ENCODE data around the gene ATP2B2.
"Not testable (repeated sequence)": the region's sequence is repeated elsewhere in the genome, so short reads cannot be mapped to it uniquely, and the experiment has no call there.

Gene ATP2B2

GRCh38 chr3:10387881-10388609, 117.3 kb downstream of the ATP2B2 start:
- peaks cover 8% of the 10 kb centered on the region for H3K36me3 Mint-ChIP-seq
- peaks cover 4% of the 10 kb centered on the region for H3K27me3 Mint-ChIP-seq
- peaks cover 15% of the 10 kb centered on the region for H3K4me1 Mint-ChIP-seq (ENCODE audit: low read depth)
- peaks cover 7% of the 10 kb centered on the region for H3K9me3 Mint-ChIP-seq (ENCODE audit: low read depth)
- H3K4me3 Mint-ChIP-seq: no peak overlapping the region
- H3K27ac Mint-ChIP-seq: no peak overlapping the region

GRCh38 chr3:10386121-10386520, 119.3 kb downstream of the ATP2B2 start:
- Mint-ChIP-seq H3K9me3 (ENCODE audit: low read depth) (peaks cover 7% of the 10 kb centered on the region), H3K4me3 (no peak overlapping the region), H3K4me1 (ENCODE audit: low read depth) (peaks cover 14% of the 10 kb centered on the region), H3K36me3 (peaks cover 8% of the 10 kb centered on the region), H3K27ac (no peak overlapping the region), H3K27me3 (peaks cover 4% of the 10 kb centered on the region)

- Mint-ChIP-seq H3K36me3 (peaks cover 8% of the 10 kb centered on the region), H3K4me1 (ENCODE audit: low read depth) (peaks cover 5% of the 10 kb centered on the region), H3K27ac (no peak overlapping the region), H3K27me3 (peaks cover 4% of the 10 kb centered on the region), H3K9me3 (ENCODE audit: low read depth) (peaks cover 7% of the 10 kb centered on the region), H3K4me3 (no peak overlapping the region)
These were observed 120.6 kb downstream of the ATP2B2 start for GRCh38 chr3:10384541-10385360.

GRCh38 chr3:10383850-10384248, 121.5 kb downstream of the ATP2B2 start:
- no peak overlapping the region for H3K4me3 Mint-ChIP-seq
- peaks cover 3% of the 10 kb centered on the region for H3K9me3 Mint-ChIP-seq (ENCODE audit: low read depth)
- no peak overlapping the region for H3K27ac Mint-ChIP-seq
- peaks cover 8% of the 10 kb centered on the region for H3K36me3 Mint-ChIP-seq
- H3K4me1 Mint-ChIP-seq (ENCODE audit: low read depth): peaks cover 2% of the 10 kb centered on the region
- H3K27me3 Mint-ChIP-seq: peaks cover 4% of the 10 kb centered on the region

- peaks cover 8% of the 10 kb centered on the region for H3K36me3 Mint-ChIP-seq
These were observed 122.2 kb downstream of the ATP2B2 start for GRCh38 chr3:10382892-10383849.

GRCh38 chr3:10382445-10382844, 122.9 kb downstream of the ATP2B2 start:
- H3K4me3 Mint-ChIP-seq; H3K4me1 Mint-ChIP-seq (ENCODE audit: low read depth); H3K27ac Mint-ChIP-seq; H3K9me3 Mint-ChIP-seq (ENCODE audit: low read depth); H3K27me3 Mint-ChIP-seq; H3K36me3 Mint-ChIP-seq: not testable (repeated sequence)

More at GRCh38 chr3:10382892-10383849, 122.2 kb downstream of the ATP2B2 start:
- no peak overlapping the region for H3K4me3 Mint-ChIP-seq
- H3K4me1 Mint-ChIP-seq (ENCODE audit: low read depth): peaks cover 2% of the 10 kb centered on the region
- H3K27ac Mint-ChIP-seq: no peak overlapping the region
- peaks cover 4% of the 10 kb centered on the region for H3K27me3 Mint-ChIP-seq
- no peaks in the 10 kb centered on the region for H3K9me3 Mint-ChIP-seq (ENCODE audit: low read depth)

GRCh38 chr3:10381336-10381735, 124.0 kb downstream of the ATP2B2 start:
- Mint-ChIP-seq H3K27me3 (peaks cover 4% of the 10 kb centered on the region), H3K4me1 (ENCODE audit: low read depth) (peaks cover 2% of the 10 kb centered on the region), H3K36me3 (peaks cover 3% of the 10 kb centered on the region), H3K9me3 (ENCODE audit: low read depth) (no peaks in the 10 kb centered on the region), H3K4me3 (no peak overlapping the region), H3K27ac (no peak overlapping the region)

- Mint-ChIP-seq H3K4me1 (ENCODE audit: low read depth) (peaks cover under 1% of the 10 kb centered on the region), H3K36me3 (peaks cover 4% of the 10 kb centered on the region), H3K9me3 (ENCODE audit: low read depth) (no peaks in the 10 kb centered on the region), H3K27ac (no peak overlapping the region), H3K4me3 (no peak overlapping the region), H3K27me3 (peaks cover 4% of the 10 kb centered on the region)
These were observed 124.5 kb downstream of the ATP2B2 start for GRCh38 chr3:10380906-10381305.

GRCh38 chr3:10379961-10380360, 125.4 kb downstream of the ATP2B2 start:
- Mint-ChIP-seq H3K27me3 (peaks cover 4% of the 10 kb centered on the region), H3K4me3 (no peak overlapping the region), H3K4me1 (ENCODE audit: low read depth) (no peaks in the 10 kb centered on the region), H3K9me3 (ENCODE audit: low read depth) (no peaks in the 10 kb centered on the region), H3K27ac (no peak overlapping the region), H3K36me3 (peaks cover 2% of the 10 kb centered on the region)

GRCh38 chr3:10379161-10379560, 126.2 kb downstream of the ATP2B2 start:
- Mint-ChIP-seq H3K4me3 (no peak overlapping the region), H3K36me3 (peaks cover 2% of the 10 kb centered on the region), H3K4me1 (ENCODE audit: low read depth) (no peaks in the 10 kb centered on the region), H3K27ac (no peak overlapping the region), H3K9me3 (ENCODE audit: low read depth) (no peaks in the 10 kb centered on the region), H3K27me3 (peaks cover 4% of the 10 kb centered on the region)

GRCh38 chr3:10378742-10379141, 126.6 kb downstream of the ATP2B2 start:
- H3K27me3 Mint-ChIP-seq: peaks cover under 1% of the 10 kb centered on the region
- H3K4me3 Mint-ChIP-seq: no peak overlapping the region
- H3K4me1 Mint-ChIP-seq (ENCODE audit: low read depth): no peaks in the 10 kb centered on the region
- no peaks in the 10 kb centered on the region for H3K9me3 Mint-ChIP-seq (ENCODE audit: low read depth)
- H3K36me3 Mint-ChIP-seq: peaks cover 2% of the 10 kb centered on the region
- no peak overlapping the region for H3K27ac Mint-ChIP-seq

- no peak overlapping the region for H3K4me3 Mint-ChIP-seq
- H3K27me3 Mint-ChIP-seq: no peaks in the 10 kb centered on the region
- no peak overlapping the region for H3K27ac Mint-ChIP-seq
- H3K4me1 Mint-ChIP-seq (ENCODE audit: low read depth): no peaks in the 10 kb centered on the region
- H3K36me3 Mint-ChIP-seq: peaks cover 2% of the 10 kb centered on the region
- H3K9me3 Mint-ChIP-seq (ENCODE audit: low read depth): no peaks in the 10 kb centered on the region
These were observed 127.1 kb downstream of the ATP2B2 start for GRCh38 chr3:10378246-10378645.

GRCh38 chr3:10377148-10377725, 128.1 kb downstream of the ATP2B2 start:
- H3K36me3 Mint-ChIP-seq: peaks cover 2% of the 10 kb centered on the region
- no peaks in the 10 kb centered on the region for H3K27me3 Mint-ChIP-seq
- no peak overlapping the region for H3K27ac Mint-ChIP-seq
- H3K4me3 Mint-ChIP-seq: no peak overlapping the region
- no peaks in the 10 kb centered on the region for H3K9me3 Mint-ChIP-seq (ENCODE audit: low read depth)
- no peaks in the 10 kb centered on the region for H3K4me1 Mint-ChIP-seq (ENCODE audit: low read depth)

- H3K27me3 Mint-ChIP-seq: no peaks in the 10 kb centered on the region
- H3K36me3 Mint-ChIP-seq: peaks cover 2% of the 10 kb centered on the region
- no peaks in the 10 kb centered on the region for H3K4me1 Mint-ChIP-seq (ENCODE audit: low read depth)
- H3K4me3 Mint-ChIP-seq: no peak overlapping the region
- no peak overlapping the region for H3K27ac Mint-ChIP-seq
- H3K9me3 Mint-ChIP-seq (ENCODE audit: low read depth): no peaks in the 10 kb centered on the region
These were observed 129.0 kb downstream of the ATP2B2 start for GRCh38 chr3:10376353-10376752.

Data from activated naive CD8-positive, alpha-beta T cell (primary cell).